CD4-positive, alpha-beta T cell treated with Interferon gamma for 1 hour (primary cell): ENCODE measurements around the gene PABPC3.

Experiments used
- DNase-seq: peaks from one replicate; pipeline ENCODE4 v3.0.0-alpha.2; 2020

Gene PABPC3

GRCh38 chr13:25112695-25113255 is 16.8 kb downstream of the PABPC3 start:
- no peak for DNase-seq

GRCh38 chr13:25114220-25114619 is 18.3 kb downstream of the PABPC3 start:
- peak; percentile 42 for DNase-seq

GRCh38 chr13:25116044-25116443 is 20.1 kb downstream of the PABPC3 start:
- DNase-seq = no peak

- DNase-seq = no peak
These were observed 21.4 kb downstream of the PABPC3 start for GRCh38 chr13:25117312-25117711.

GRCh38 chr13:25118378-25118905 is 22.5 kb downstream of the PABPC3 start:
- DNase-seq = no peak

GRCh38 chr13:25130944-25131343 is 35.0 kb downstream of the PABPC3 start:
- no peak for DNase-seq

GRCh38 chr13:25131881-25132420 is 36.0 kb downstream of the PABPC3 start:
- DNase-seq = no peak

GRCh38 chr13:25132751-25133390 is 36.9 kb downstream of the PABPC3 start:
- no peak for DNase-seq

GRCh38 chr13:25135896-25136295 is 40.0 kb downstream of the PABPC3 start:
- no peak for DNase-seq

GRCh38 chr13:25136880-25137787 is 41.2 kb downstream of the PABPC3 start:
- DNase-seq = no peak

- DNase-seq = no peak
These were observed 41.8 kb downstream of the PABPC3 start for GRCh38 chr13:25137788-25138115.

- DNase-seq = no peak
These were observed 45.1 kb downstream of the PABPC3 start for GRCh38 chr13:25141042-25141441.

- no peak for DNase-seq
These were observed 47.8 kb downstream of the PABPC3 start for GRCh38 chr13:25143706-25144105.

GRCh38 chr13:25147638-25148401 is 51.9 kb downstream of the PABPC3 start:
- DNase-seq = no peak

- no peak for DNase-seq
These were observed 52.5 kb downstream of the PABPC3 start for GRCh38 chr13:25148402-25148771.
